Uterus (tissue), 2 donors: ENCODE results near the gene GAS2L2.

Source experiments
- CTCF ChIP-seq, 4 experiments: fragments of 200-600 bp in 2 of 4; fragments of 450-650 bp in 2 of 4; sonication (generic) in 2 of 4; IDR thresholded peaks; one replicate each; pipeline ENCODE4 v1.5.1; 2016 to 2019; ENCODE audit warnings: antibody characterized with exemption in 4 of 4, mild to moderate bottlenecking in 2 of 4, moderate library complexity in 1 of 4
- POLR2A ChIP-seq, 2 donors: fragments of 450-650 bp; IDR thresholded peaks; one replicate each; pipeline ENCODE4 v1.6.1; 2016; ENCODE audit warnings: antibody characterized with exemption in 2 of 2, mild to moderate bottlenecking in 1 of 2, moderate library complexity in 1 of 2

- TF ChIP-seq CTCF (IDR thresholded peaks at IDR 0.05) (no peak), POLR2A (IDR thresholded peaks at IDR 0.05) (no peak)
Observed at GRCh38 chr17:35744830-35745229, 8.2 kb downstream of the GAS2L2 start.
